CD14-positive monocyte (primary cell): Measurements from ENCODE around the gene THBS3. TPM values are rescaled to one million over a fixed set of nuclear protein-coding genes. Genes with fewer than 3 reads are reported as not detected.
A peak's percentile ranks its signal among the peaks of the same experiment; 100 is the strongest.

Experiments
- DNase-seq, 3 donors: peaks; one replicate each; pipeline ENCODE4 v3.0.0-alpha.2; 2011 to 2022
- H2AFZ ChIP-seq: 2 replicates; pipeline ENCODE4 v1.6.0; 2012; ENCODE audit warnings: mild to moderate bottlenecking, low read depth, low read length, inconsistent platforms; ENCODE audit not compliant: insufficient read depth, poor library complexity, severe bottlenecking
- H3K27ac ChIP-seq, 2 donors: 1 replicate in 1 of 2; 2 replicates in 1 of 2; pipeline ENCODE4 v1.5.1; 2012 to 2013; ENCODE audit warnings: low read length in 2 of 2, control low read depth in 1 of 2, inconsistent platforms in 1 of 2, low read depth in 1 of 2, mild to moderate bottlenecking in 1 of 2
- H3K27me3 ChIP-seq, 2 donors: one replicate each; pipeline versions ENCODE4 v1.6.0 to v1.6.1; 2011 to 2013; ENCODE audit warnings: low read length in 2 of 2; ENCODE audit not compliant: control insufficient read depth in 2 of 2, insufficient read depth in 2 of 2
- H3K36me3 ChIP-seq, 2 donors: replicated peaks in 1 of 2; 1 replicate in 1 of 2; 2 replicates in 1 of 2; pipeline versions ENCODE4 v1.5.1 to v1.6.1; 2012 to 2013; ENCODE audit warnings: low read length in 2 of 2, control low read depth in 1 of 2, inconsistent platforms in 1 of 2, mild to moderate bottlenecking in 1 of 2; ENCODE audit not compliant: insufficient read depth in 2 of 2, control insufficient read depth in 1 of 2
- H3K4me1 ChIP-seq, 2 donors: 1 replicate in 1 of 2; 2 replicates in 1 of 2; pipeline versions ENCODE4 v1.5.1 to v1.6.1; 2012 to 2013; ENCODE audit warnings: low read length in 2 of 2, control low read depth in 1 of 2, inconsistent platforms in 1 of 2, mild to moderate bottlenecking in 1 of 2, moderate library complexity in 1 of 2; ENCODE audit not compliant: insufficient read depth in 2 of 2, control insufficient read depth in 1 of 2
- H3K4me2 ChIP-seq: replicated peaks from 2 replicates; pipeline ENCODE3; 2012; ENCODE audit warnings: low read length, moderate library complexity, mild to moderate bottlenecking; ENCODE audit not compliant: poor library complexity, severe bottlenecking; ENCODE audit errors: extremely low read depth
- H3K4me3 ChIP-seq, 3 experiments: fragments of 200-600 bp in 1 of 3; sonication (generic) in 1 of 3; replicated peaks in 1 of 3; 1 replicate in 2 of 3; 2 replicates in 1 of 3; pipeline ENCODE4 v1.5.1; 2011 to 2013; ENCODE audit warnings: low read length in 3 of 3, mild to moderate bottlenecking in 3 of 3, control low read depth in 2 of 3, low read depth in 2 of 3, inconsistent platforms in 1 of 3, moderate library complexity in 1 of 3
- H3K79me2 ChIP-seq: 2 replicates; pipeline ENCODE4 v1.6.0; 2012; ENCODE audit warnings: mild to moderate bottlenecking, control low read depth, inconsistent platforms, low read length, moderate library complexity; ENCODE audit not compliant: insufficient read depth
- H3K9ac ChIP-seq: 2 replicates; pipeline ENCODE4 v1.6.0; 2017; ENCODE audit warnings: low read length, mild to moderate bottlenecking; ENCODE audit not compliant: insufficient read depth, poor library complexity, severe bottlenecking
- H3K9me3 ChIP-seq, 2 donors: replicated peaks in 1 of 2; 1 replicate in 1 of 2; 2 replicates in 1 of 2; pipeline versions ENCODE4 v1.5.1 to v1.6.1; 2012 to 2013; ENCODE audit warnings: low read length in 2 of 2, control low read depth in 1 of 2; ENCODE audit not compliant: control insufficient read depth in 1 of 2, insufficient read depth in 1 of 2
- H4K20me1 ChIP-seq: 2 replicates; pipeline ENCODE4 v1.6.0; 2012; ENCODE audit warnings: mild to moderate bottlenecking, low read length, control low read depth, moderate library complexity; ENCODE audit not compliant: insufficient read depth
- H3K27ac Mint-ChIP-seq, 7 donors: one replicate each; pipeline ENCODE4 v1.8.0; 2020; ENCODE audit warnings: mild to moderate bottlenecking in 7 of 7, mixed read lengths in 7 of 7, moderate library complexity in 6 of 7, inconsistent platforms in 2 of 7
- H3K27me3 Mint-ChIP-seq, 3 donors: one replicate each; pipeline ENCODE4 v1.8.0; 2021 to 2022; ENCODE audit warnings: low read depth in 3 of 3, mild to moderate bottlenecking in 3 of 3, mixed read lengths in 3 of 3, moderate library complexity in 3 of 3, inconsistent platforms in 1 of 3
- H3K36me3 Mint-ChIP-seq, 2 donors: one replicate each; pipeline ENCODE4 v1.8.0; 2020; ENCODE audit warnings: mixed read lengths in 2 of 2, inconsistent platforms in 1 of 2, mild to moderate bottlenecking in 1 of 2
- H3K4me1 Mint-ChIP-seq: one replicate; pipeline ENCODE4 v1.8.0; 2020; ENCODE audit warnings: mild to moderate bottlenecking, mixed read lengths
- H3K4me3 Mint-ChIP-seq, 2 donors: one replicate each; pipeline ENCODE4 v1.8.0; 2020; ENCODE audit warnings: mild to moderate bottlenecking in 2 of 2, mixed read lengths in 2 of 2, moderate library complexity in 1 of 2
- H3K9me3 Mint-ChIP-seq, 7 donors: one replicate each; pipeline ENCODE4 v1.8.0; 2020 to 2022; ENCODE audit warnings: mixed read lengths in 7 of 7, mild to moderate bottlenecking in 6 of 7, moderate library complexity in 6 of 7, inconsistent platforms in 2 of 7
- CTCF ChIP-seq: fragments of 200-600 bp; IDR thresholded peaks from one replicate; pipeline ENCODE4 v1.8.0; 2022; ENCODE audit warnings: antibody characterized with exemption, mild to moderate bottlenecking
- WGBS: methylation state at CpG from one replicate; pipeline ENCODE4 v1.1.5; 2013; ENCODE audit warnings: missing lambda C conversion rate; ENCODE audit not compliant: insufficient coverage; 5-methylcytosine and 5-hydroxymethylcytosine counted together
- intact Hi-C, 2 donors: fragments of 100-400 bp; cut with micrococcal nuclease; formaldehyde crosslinking; loops; one replicate each; pipeline versions ENCODE4 v1.15.0 to v1.15.1; 2023
- polyA plus RNA-seq, 3 donors: library from polyadenylated mRNA; depleted of rRNA in 1 of 3; unstranded in 2 of 3; stranded (reverse) in 1 of 3; fragments of 300-500 nt in 2 of 3; fragments of >200 nt in 1 of 3; fragmentation: Illumina TruSeq in 2 of 3; gene quantifications; 1 replicate in 2 of 3; 2 replicates in 1 of 3; pipeline ENCODE4 v1.2.3, GENCODE V29; 2012 to 2021

The THBS3 gene
- polyA plus RNA-seq, 3 donors: 3.2 to 50.7 (median 5.3) TPM

DNA sequence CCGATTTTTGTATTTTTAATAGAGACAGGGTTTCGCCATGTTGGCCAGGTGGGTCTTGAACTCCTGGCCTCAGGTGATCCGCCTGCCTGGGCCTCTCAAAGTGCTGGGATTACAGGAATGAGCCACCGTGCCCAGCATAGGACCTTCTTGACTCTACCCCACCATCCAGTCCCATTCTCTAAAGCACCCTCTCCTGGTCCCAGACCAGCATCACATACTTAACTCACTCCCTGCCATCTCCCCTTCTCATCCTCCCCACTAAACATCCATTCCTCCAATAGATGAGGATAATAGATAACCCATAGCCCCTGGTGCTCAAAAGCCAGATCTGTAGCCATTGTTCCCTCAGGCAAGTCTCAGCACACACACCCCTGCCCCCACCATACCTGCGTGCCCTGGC, 45.5 kb upstream of the THBS3 start:
- peaks cover 15 to 18% of the 10 kb centered on the region in 2 donors for H3K36me3 Mint-ChIP-seq
- H3K4me3 Mint-ChIP-seq: no peak overlapping the region
- no peaks in the 10 kb centered on the region for H3K9me3 Mint-ChIP-seq
- no peak for DNase-seq
- Histone ChIP-seq H3K4me3 (no peak overlapping the region), H2AFZ (no peak overlapping the region), H3K9me3 (no peaks in the 10 kb centered on the region), H3K9ac (no peak overlapping the region), H3K27ac (no peak overlapping the region), H3K27me3 (no peaks in the 10 kb centered on the region), H4K20me1 (no peaks in the 10 kb centered on the region), H3K4me1 (peaks cover 32 to 39% of the 10 kb centered on the region in 2 donors), H3K4me2 (no peak overlapping the region), H3K36me3 (peaks cover 8 to 13% of the 10 kb centered on the region in 2 donors), H3K79me2 (peaks cover 3% of the 10 kb centered on the region)
- H3K4me1 Mint-ChIP-seq: peaks cover 34% of the 10 kb centered on the region
- intact Hi-C loops: loop anchor here (5.0 kb wide), 2 partner anchors 69 to 339 kb away; partner anchors contain the start of gene RUSC1 (in 1 of the 2)
- H3K27me3 Mint-ChIP-seq: peaks cover 0 to 5% (median 1%) of the 10 kb centered on the region in 3 donors
- no peak overlapping the region for H3K27ac Mint-ChIP-seq
- no peak for TF ChIP-seq CTCF
- WGBS: 92% methylated on average over 2 of the region's 5 CpGs

DNA sequence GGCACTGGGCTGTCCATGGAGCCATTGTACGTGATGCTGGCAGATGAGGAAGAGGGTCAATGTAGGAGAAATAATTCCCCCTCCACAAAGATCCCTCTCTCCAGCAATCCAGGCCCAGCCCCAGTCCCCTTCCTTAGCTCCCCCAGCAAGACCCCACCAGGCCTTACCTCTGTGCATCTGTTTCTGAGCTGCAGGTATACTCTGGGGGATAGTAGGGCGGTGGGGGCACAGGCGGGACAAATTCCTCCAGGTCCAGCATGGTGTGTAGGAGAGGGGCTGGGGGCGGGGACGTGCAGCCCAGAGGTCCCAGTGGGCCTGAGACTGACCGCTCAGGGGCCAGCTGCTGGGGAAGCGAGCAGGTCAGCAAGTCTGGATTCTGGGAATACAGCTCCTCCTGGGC, 43.9 kb upstream of the THBS3 start:
- peaks cover 33% of the 10 kb centered on the region for H3K4me1 Mint-ChIP-seq
- Histone ChIP-seq H2AFZ (no peak overlapping the region), H3K4me1 (peaks cover 32 to 39% of the 10 kb centered on the region in 2 donors), H3K9me3 (no peaks in the 10 kb centered on the region), H3K4me3 (no peak overlapping the region), H3K36me3 (peaks cover 0 to 2% of the 10 kb centered on the region in 2 donors), H3K27me3 (no peaks in the 10 kb centered on the region), H4K20me1 (no peaks in the 10 kb centered on the region), H3K9ac (no peak overlapping the region), H3K27ac (no peak overlapping the region), H3K79me2 (peaks cover 3% of the 10 kb centered on the region), H3K4me2 (no peak overlapping the region)
- H3K27ac Mint-ChIP-seq: peak overlapping the region in 2 of 7 donors; percentile 17 to 18
- WGBS: 100% methylated on average over 1 of the region's 7 CpGs
- no peak overlapping the region for H3K4me3 Mint-ChIP-seq
- no peak for TF ChIP-seq CTCF
- DNase-seq: no peak
- peaks cover 0 to 5% (median 1%) of the 10 kb centered on the region in 3 donors for H3K27me3 Mint-ChIP-seq
- intact Hi-C loops: loop anchor here (2.0 to 5.0 kb wide), 3 partner anchors 71 to 341 kb away; partner anchors contain the start of gene RUSC1 (in 1 of the 2)
- H3K9me3 Mint-ChIP-seq: no peaks in the 10 kb centered on the region
- H3K36me3 Mint-ChIP-seq: peaks cover 4 to 13% of the 10 kb centered on the region in 2 donors
